Thymus (tissue), 11 donors: ENCODE results near the gene GNG2. TPM values are rescaled to one million over a fixed set of nuclear protein-coding genes. Genes with fewer than 3 reads are reported as not detected.
A peak's percentile ranks its signal among the peaks of the same experiment; 100 is the strongest.

ENCODE experiments used
- DNase-seq, 9 donors: peaks; one replicate each; pipeline ENCODE4 v3.0.0-alpha.2; 2013; ENCODE audit warnings: low spot score in 9 of 9, low read depth in 6 of 9, missing footprints in 1 of 9
- H3K27ac ChIP-seq, 2 donors: one replicate each; pipeline ENCODE4 v1.5.1; 2013; ENCODE audit warnings: control low read depth in 1 of 2, low read depth in 1 of 2, low read length in 1 of 2, mild to moderate bottlenecking in 1 of 2, moderate library complexity in 1 of 2
- H3K27me3 ChIP-seq, 2 donors: one replicate each; pipeline ENCODE4 v1.5.1; 2013; ENCODE audit warnings: low read length in 1 of 2; ENCODE audit not compliant: control insufficient read depth in 2 of 2, insufficient read depth in 1 of 2
- H3K36me3 ChIP-seq, 2 donors: one replicate each; pipeline ENCODE4 v1.5.1; 2013; ENCODE audit warnings: low read length in 1 of 2, mild to moderate bottlenecking in 1 of 2, moderate library complexity in 1 of 2; ENCODE audit not compliant: control insufficient read depth in 2 of 2, insufficient read depth in 2 of 2
- H3K4me1 ChIP-seq, 2 donors: one replicate each; pipeline ENCODE4 v1.5.1; 2013; ENCODE audit warnings: low read length in 2 of 2; ENCODE audit not compliant: control insufficient read depth in 2 of 2, insufficient read depth in 2 of 2
- H3K4me3 ChIP-seq, 2 donors: one replicate each; pipeline ENCODE4 v1.5.1; 2013; ENCODE audit warnings: low read length in 2 of 2, control low read depth in 1 of 2, mild to moderate bottlenecking in 1 of 2
- H3K9me3 ChIP-seq, 2 donors: one replicate each; pipeline ENCODE4 v1.5.1; 2013; ENCODE audit warnings: low read length in 1 of 2, mild to moderate bottlenecking in 1 of 2; ENCODE audit not compliant: control insufficient read depth in 2 of 2, insufficient read depth in 1 of 2
- WGBS: extraction: QIAGEN DNeasy Blood & Tissue Kit; methylation state at CpG from one replicate; pipeline ENCODE4 v1.1.7; 2013; 5-methylcytosine and 5-hydroxymethylcytosine counted together
- polyA plus RNA-seq: library from polyadenylated mRNA; stranded (reverse); fragments of 200-250 nt; gene quantifications from one replicate; pipeline ENCODE4 v1.2.3, GENCODE V29; 2013
- total RNA-seq: library from RNA; stranded (reverse); fragments of 120-200 nt; gene quantifications from one replicate; pipeline ENCODE4 v1.2.4, GENCODE V29; 2013
- donor health status: healthy.

Gene GNG2
- total and polyA plus RNA-seq, 2 donors: 43.6 to 49.4 TPM

DNA sequence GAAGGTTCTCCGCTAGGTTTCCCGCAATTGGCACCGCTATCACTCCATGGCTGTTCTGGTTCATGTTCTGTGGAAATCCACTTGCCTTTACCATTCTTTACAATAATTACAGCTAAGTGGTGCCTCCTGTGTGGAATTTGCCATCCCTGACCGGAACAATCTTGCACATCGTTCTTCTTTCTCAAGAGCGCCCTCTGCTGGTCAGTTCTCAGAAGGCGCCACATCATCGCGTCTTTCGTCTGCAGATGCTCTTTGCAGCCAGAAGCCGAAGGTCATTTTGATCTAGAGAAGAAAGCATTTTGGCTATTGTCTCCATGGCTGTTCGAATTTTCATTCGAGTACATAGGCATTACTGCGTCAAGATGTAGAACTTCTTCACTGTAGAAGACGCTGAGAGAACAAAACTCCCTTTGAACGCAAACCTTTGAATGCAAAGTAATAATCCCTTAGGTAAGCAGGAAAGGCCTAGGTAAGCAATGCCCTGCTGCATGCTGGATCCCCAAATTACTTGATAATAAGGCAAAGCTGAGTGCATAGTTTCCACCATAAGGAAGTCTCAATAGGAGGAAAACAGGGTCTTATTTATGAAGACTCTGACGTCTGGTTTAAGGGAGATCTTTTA is 118.8 kb downstream of the GNG2 start:
- peak; percentile 42 to 87 (median 68) for DNase-seq
- Histone ChIP-seq H3K36me3 (no peaks in the 10 kb centered on the region), H3K4me3 (no peak overlapping the region), H3K27ac (no peak overlapping the region), H3K4me1 (no peaks in the 10 kb centered on the region), H3K27me3 (no peaks in the 10 kb centered on the region), H3K9me3 (no peaks in the 10 kb centered on the region)
- 32% methylated on average over 17 of the region's 17 CpGs for WGBS

DNA sequence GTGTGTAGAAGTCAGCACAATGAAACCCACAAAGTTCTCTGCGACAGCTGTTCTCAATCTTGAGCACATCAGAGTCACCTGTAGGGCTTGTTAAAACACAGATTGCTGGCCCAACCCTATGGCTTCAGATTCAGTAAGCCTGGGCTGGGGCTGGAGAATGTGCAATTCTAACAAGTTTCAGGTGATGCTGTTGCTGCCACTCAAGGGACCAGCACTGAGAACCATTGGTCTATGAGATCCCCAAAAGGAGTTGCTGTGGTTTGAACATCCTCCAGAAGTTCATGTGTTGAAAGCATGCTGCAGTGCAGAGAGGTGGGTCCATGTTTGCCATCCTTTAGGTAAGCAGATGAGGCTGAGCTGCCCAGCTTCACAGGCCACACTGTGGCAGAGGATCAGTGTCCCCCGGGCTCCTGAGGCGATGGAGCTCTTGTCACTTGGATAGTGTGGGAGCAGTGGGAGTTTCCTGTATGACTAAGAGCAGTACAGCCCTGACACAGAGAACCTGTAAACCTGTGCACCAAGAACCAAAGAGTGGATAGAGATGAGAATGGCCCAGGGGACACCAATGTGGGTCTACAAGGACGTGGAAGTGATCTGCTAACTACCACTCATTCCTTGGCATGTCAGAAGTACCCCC is 120.9 kb downstream of the GNG2 start:
- Histone ChIP-seq H3K4me1 (no peaks in the 10 kb centered on the region), H3K27me3 (no peaks in the 10 kb centered on the region), H3K27ac (no peak overlapping the region), H3K36me3 (no peaks in the 10 kb centered on the region), H3K9me3 (no peaks in the 10 kb centered on the region), H3K4me3 (no peak overlapping the region)
- DNase-seq: no peak
- WGBS: 95% methylated on average over 4 of the region's 4 CpGs

DNA sequence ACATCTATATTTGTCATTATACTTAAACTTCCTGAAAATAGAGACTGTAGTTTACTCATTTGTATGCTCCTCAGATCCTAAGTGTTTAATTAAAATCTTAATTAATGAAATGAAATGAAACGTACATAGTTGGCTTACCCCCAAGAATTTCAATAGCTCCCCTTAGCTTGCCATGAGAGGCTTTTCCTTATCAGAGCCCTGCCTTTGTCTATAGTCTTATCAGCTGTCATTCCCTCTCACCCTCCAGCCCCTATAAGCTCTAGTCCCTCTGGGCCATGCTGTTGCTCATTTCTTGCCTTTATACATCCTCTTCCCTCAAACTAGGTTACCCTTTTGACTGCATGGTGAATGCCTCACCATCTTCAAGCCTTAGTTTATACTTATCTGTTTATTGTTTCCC is 127.8 kb downstream of the GNG2 start:
- no peak overlapping the region for H3K4me3 ChIP-seq
- 96% methylated on average over 1 of the region's 1 CpG for WGBS
- no peaks in the 10 kb centered on the region for H3K9me3 ChIP-seq
- DNase-seq: no peak
- no peak overlapping the region for H3K27ac ChIP-seq
- H3K36me3 ChIP-seq: peaks cover 8 to 14% of the 10 kb centered on the region in 2 donors
- peaks cover 3 to 4% of the 10 kb centered on the region in 2 donors for H3K4me1 ChIP-seq
- H3K27me3 ChIP-seq: no peaks in the 10 kb centered on the region

DNA sequence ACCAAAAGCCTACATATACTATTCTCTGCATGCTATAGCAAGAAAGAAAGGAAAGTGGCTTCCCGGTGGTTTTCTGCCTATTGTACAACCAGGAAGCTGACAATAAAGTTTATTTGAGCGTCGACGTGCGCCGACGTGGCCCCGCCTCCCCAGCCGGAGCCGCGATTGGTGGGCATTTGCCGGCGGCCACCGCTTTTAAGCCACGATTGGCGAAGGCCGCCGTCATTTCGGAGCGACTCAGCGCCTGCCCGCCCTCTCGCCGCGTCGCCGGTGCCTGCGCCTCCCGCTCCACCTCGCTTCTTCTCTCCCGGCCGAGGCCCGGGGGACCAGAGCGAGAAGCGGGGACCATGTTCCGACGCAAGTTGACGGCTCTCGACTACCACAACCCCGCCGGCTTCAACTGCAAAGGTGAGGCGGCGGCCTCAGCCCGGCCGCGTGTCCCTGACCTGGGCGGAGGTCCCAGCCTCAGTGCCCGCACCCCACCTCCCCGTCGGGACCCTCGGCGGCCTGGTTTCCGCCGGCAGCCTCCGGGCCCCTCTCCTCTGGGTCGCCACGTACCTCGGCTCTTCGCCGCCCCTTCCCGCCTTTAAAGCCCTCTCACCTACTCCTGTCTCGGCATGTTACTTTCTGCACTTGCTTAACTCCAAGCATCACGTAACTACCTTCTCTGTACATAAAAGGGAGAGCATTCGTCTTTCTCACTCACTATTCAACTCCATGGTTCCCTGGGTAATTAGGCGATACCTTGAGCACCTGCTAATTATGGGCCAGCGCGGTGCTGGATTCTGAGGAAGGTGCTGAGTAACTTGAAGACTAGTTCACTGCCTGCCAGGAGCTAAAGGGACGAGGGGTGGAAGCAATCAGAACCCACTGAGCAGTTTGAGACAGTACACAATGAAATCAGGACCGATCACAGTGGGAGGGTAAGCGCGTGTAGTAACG is 129.2 kb downstream of the GNG2 start, which contains the start of gene RTRAF:
TSS of gene RTRAF (plus strand) at position 254 of the 942 bp plus-strand sequence. CDS start at position 348, 94 bp downstream.
- H3K4me3 ChIP-seq: peak within 1 kb of the TSS; percentile 78 to 91
- H3K4me1 ChIP-seq: peaks cover 3 to 4% of the 10 kb centered on the region in 2 donors
- H3K9me3 ChIP-seq: no peaks in the 10 kb centered on the region
- H3K36me3 ChIP-seq: peaks cover 8 to 26% of the 10 kb centered on the region in 2 donors
- peak within 1 kb of the TSS; percentile 92 for H3K27ac ChIP-seq
- under 1% methylated on average over 72 of the region's 72 CpGs for WGBS
- peak; percentile 83 to 95 (median 87) for DNase-seq
- H3K27me3 ChIP-seq: no peaks in the 10 kb centered on the region

DNA sequence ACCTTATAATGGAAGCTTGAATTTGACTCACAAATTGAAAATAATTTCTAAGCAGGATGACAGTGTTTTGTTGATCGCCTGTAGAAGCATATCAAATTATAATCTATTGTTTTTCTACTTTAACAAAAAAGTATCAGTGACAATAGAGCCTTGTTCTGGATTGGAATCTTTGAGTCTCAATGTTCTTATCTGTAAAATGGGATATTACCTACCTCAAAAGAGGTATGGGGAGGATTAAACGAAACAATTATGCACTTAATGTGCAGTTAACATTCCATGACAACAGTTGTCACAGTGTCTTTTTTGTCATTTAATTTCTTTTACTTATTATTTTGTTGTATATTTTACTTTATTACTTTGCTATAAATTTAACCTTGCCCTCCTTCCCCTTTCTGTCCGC is 130.1 kb downstream of the GNG2 start:
- no peaks in the 10 kb centered on the region for H3K9me3 ChIP-seq
- peaks cover 12 to 35% of the 10 kb centered on the region in 2 donors for H3K36me3 ChIP-seq
- WGBS: 88% methylated on average over 3 of the region's 3 CpGs
- DNase-seq: no peak
- peak overlapping the region; percentile 78 to 91 for H3K4me3 ChIP-seq
- peaks cover 3 to 4% of the 10 kb centered on the region in 2 donors for H3K4me1 ChIP-seq
- H3K27me3 ChIP-seq: no peaks in the 10 kb centered on the region
- H3K27ac ChIP-seq: no peak overlapping the region

DNA sequence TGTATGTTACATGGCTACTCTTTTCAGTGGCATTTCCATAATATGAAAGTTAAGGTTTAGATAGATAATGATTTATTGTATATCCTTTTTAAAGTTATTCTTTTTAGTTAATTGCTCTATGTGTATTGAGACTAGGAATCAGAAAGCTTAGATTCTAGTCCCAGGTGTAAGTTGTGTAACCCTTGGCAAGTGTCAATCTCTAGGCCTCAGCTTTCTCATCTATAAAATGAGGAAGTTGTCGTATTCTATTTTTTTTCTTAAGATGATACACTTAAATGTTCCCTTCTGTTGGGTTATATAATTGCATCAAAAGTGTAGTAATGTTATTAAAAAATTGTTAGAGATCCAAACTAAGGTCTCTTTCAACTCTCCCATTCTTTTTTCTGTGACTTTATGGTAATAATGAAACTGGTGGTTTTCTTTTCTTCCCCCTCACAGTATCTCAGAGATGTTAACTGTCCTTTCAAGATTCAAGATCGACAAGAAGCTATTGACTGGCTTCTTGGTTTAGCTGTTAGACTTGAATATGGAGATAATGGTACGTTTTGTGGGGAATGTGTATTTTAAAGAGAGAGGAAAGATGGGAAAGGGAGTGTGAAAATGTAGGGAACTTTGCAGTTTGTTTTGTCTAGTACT is 133.0 kb downstream of the GNG2 start:
- peaks cover 3 to 4% of the 10 kb centered on the region in 2 donors for H3K4me1 ChIP-seq
- no peak overlapping the region for H3K27ac ChIP-seq
- peaks cover 12 to 43% of the 10 kb centered on the region in 2 donors for H3K36me3 ChIP-seq
- DNase-seq: no peak
- WGBS: 82% methylated on average over 3 of the region's 3 CpGs
- H3K27me3 ChIP-seq: no peaks in the 10 kb centered on the region
- H3K4me3 ChIP-seq: no peak overlapping the region
- no peaks in the 10 kb centered on the region for H3K9me3 ChIP-seq

DNA sequence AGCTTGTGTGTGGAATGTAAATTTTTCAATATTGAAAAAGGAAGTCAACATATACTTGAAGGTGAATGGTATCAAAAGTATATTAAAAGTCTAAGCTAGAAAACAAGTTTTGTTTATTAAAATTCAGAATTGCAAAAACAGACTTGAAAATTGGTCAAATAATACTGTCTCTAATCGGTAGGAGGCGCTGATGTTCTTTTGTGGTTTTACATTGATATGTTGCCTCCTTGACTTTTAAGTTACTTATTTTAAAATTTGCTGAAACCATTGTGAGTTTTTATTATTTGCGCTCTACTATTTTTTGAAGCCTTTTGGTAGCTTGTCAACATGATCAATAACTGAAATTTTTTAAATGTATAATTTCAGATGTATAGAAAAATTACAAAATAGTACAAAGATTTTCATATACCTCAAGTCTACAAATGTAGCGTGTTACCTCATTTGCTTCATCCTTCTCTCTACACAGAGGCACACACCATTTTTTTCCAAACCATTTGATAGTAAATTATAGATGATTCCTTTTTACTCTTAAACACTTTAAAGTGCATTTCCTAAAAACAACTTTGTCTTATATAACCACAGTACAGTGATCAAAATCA is 135.8 kb downstream of the GNG2 start:
- Histone ChIP-seq H3K36me3 (peaks cover 14 to 58% of the 10 kb centered on the region in 2 donors), H3K9me3 (no peaks in the 10 kb centered on the region), H3K4me1 (no peaks in the 10 kb centered on the region), H3K27me3 (no peaks in the 10 kb centered on the region), H3K27ac (no peak overlapping the region), H3K4me3 (no peak overlapping the region)
- peak in 2 of 9 donors; percentile 18 to 38 for DNase-seq
- WGBS: 66% methylated on average over 4 of the region's 4 CpGs

DNA sequence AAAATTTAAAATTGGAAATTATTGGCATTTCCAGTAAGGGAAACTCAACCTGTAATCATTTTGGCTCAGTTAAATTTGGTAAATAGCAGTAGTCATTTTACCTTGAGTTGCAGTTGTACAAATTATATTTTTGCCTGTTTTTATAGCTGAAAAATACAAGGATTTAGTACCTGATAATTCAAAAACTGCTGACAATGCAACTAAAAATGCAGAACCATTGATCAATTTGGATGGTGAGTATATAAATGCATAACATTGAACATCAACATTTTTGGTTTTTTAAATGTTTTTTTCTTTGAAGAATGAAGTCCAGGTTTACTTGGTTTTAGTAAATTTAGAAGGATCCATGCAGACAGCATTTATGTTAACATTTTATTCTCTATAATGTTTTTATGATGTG is 137.9 kb downstream of the GNG2 start:
- H3K9me3 ChIP-seq: no peaks in the 10 kb centered on the region
- H3K36me3 ChIP-seq: peaks cover 16 to 64% of the 10 kb centered on the region in 2 donors
- DNase-seq: no peak
- H3K4me1 ChIP-seq: no peaks in the 10 kb centered on the region
- no peak overlapping the region for H3K27ac ChIP-seq
- no peaks in the 10 kb centered on the region for H3K27me3 ChIP-seq
- no peak overlapping the region for H3K4me3 ChIP-seq
